ENCODE data around the gene KLHL21.

Gene KLHL21

GRCh38 chr1:6591222-6591621 lies 11.4 kb downstream of the KLHL21 start:
- TF ChIP-seq MAX (IDR thresholded peaks at IDR 0.05) (no peak), REST (IDR thresholded peaks at IDR 0.05; ENCODE audit: low read depth) (no peak), TCF12 (IDR thresholded peaks at IDR 0.05; ENCODE audit: low read depth) (no peak), USF1 (IDR thresholded peaks at IDR 0.05) (no peak)

- TF ChIP-seq NFIC (IDR thresholded peaks at IDR 0.05): no peak
- no peak for TF ChIP-seq USF1 (IDR thresholded peaks at IDR 0.05)
- no peak for TF ChIP-seq TAF1 (IDR thresholded peaks at IDR 0.05; ENCODE audit: low read depth)
- TF ChIP-seq EP300 (IDR thresholded peaks at IDR 0.05; ENCODE audit: borderline replicate concordance): no peak
- TF ChIP-seq TEAD4 (IDR thresholded peaks at IDR 0.05): no peak
- no peak for TF ChIP-seq RAD21 (IDR thresholded peaks at IDR 0.05; ENCODE audit: low read depth)
- no peak for TF ChIP-seq YY1 (IDR thresholded peaks at IDR 0.05; ENCODE audit: low read depth)
- TF ChIP-seq CREB1 (IDR thresholded peaks at IDR 0.05; ENCODE audit: low read depth): no peak
- TF ChIP-seq REST (IDR thresholded peaks at IDR 0.05; ENCODE audit: low read depth): no peak
- TF ChIP-seq FOXM1 (IDR thresholded peaks at IDR 0.05; ENCODE audit: borderline replicate concordance, low read depth): no peak
- no peak for TF ChIP-seq TCF12 (IDR thresholded peaks at IDR 0.05; ENCODE audit: low read depth)
- TF ChIP-seq CEBPB (IDR thresholded peaks at IDR 0.05): no peak
Observed at GRCh38 chr1:6590046-6590445, 12.6 kb downstream of the KLHL21 start.

GRCh38 chr1:6588893-6589520 lies 13.7 kb downstream of the KLHL21 start:
- TF ChIP-seq RAD21 (IDR thresholded peaks at IDR 0.05; ENCODE audit: low read depth) (no peak), TCF12 (IDR thresholded peaks at IDR 0.05; ENCODE audit: low read depth) (no peak), CREB1 (IDR thresholded peaks at IDR 0.05; ENCODE audit: low read depth) (no peak), EGR1 (IDR thresholded peaks at IDR 0.05) (no peak), REST (IDR thresholded peaks at IDR 0.05; ENCODE audit: low read depth) (no peak), TEAD4 (IDR thresholded peaks at IDR 0.05) (no peak), YY1 (IDR thresholded peaks at IDR 0.05; ENCODE audit: low read depth) (no peak), FOXM1 (IDR thresholded peaks at IDR 0.05; ENCODE audit: borderline replicate concordance, low read depth) (no peak), CEBPB (IDR thresholded peaks at IDR 0.05) (no peak), TAF1 (IDR thresholded peaks at IDR 0.05; ENCODE audit: low read depth) (no peak), EP300 (IDR thresholded peaks at IDR 0.05; ENCODE audit: borderline replicate concordance) (no peak), MAX (IDR thresholded peaks at IDR 0.05) (no peak), ZBTB7A (IDR thresholded peaks at IDR 0.05; ENCODE audit: low read depth) (no peak), USF1 (IDR thresholded peaks at IDR 0.05) (no peak), NFIC (IDR thresholded peaks at IDR 0.05) (no peak)

- TF ChIP-seq TCF12 (IDR thresholded peaks at IDR 0.05; ENCODE audit: low read depth): no peak
- no peak for TF ChIP-seq CREB1 (IDR thresholded peaks at IDR 0.05; ENCODE audit: low read depth)
- no peak for TF ChIP-seq CEBPB (IDR thresholded peaks at IDR 0.05)
- no peak for TF ChIP-seq ZBTB7A (IDR thresholded peaks at IDR 0.05; ENCODE audit: low read depth)
- no peak for TF ChIP-seq TEAD4 (IDR thresholded peaks at IDR 0.05)
- no peak for TF ChIP-seq EP300 (IDR thresholded peaks at IDR 0.05; ENCODE audit: borderline replicate concordance)
- TF ChIP-seq YY1 (IDR thresholded peaks at IDR 0.05; ENCODE audit: low read depth): no peak
- no peak for TF ChIP-seq EGR1 (IDR thresholded peaks at IDR 0.05)
- no peak for TF ChIP-seq FOXM1 (IDR thresholded peaks at IDR 0.05; ENCODE audit: borderline replicate concordance, low read depth)
- no peak for TF ChIP-seq REST (IDR thresholded peaks at IDR 0.05; ENCODE audit: low read depth)
- no peak for TF ChIP-seq MAX (IDR thresholded peaks at IDR 0.05)
- no peak for TF ChIP-seq RAD21 (IDR thresholded peaks at IDR 0.05; ENCODE audit: low read depth)
Observed at GRCh38 chr1:6588128-6588892, 14.4 kb downstream of the KLHL21 start.
